Articular chondrocyte of knee joint (primary cell): ENCODE data around the gene RGP1. TPM values are rescaled to one million over a fixed set of nuclear protein-coding genes. Genes with fewer than 3 reads are reported as not detected.

Experiments used
- small RNA-seq: library from RNA; depleted of rRNA; stranded (forward); fragments of <200 nt; gene quantifications from one replicate; pipeline ENCODE3, GENCODE V24; 2012
- total RNA-seq: library from RNA; depleted of rRNA; stranded (reverse); fragments of >200 nt; gene quantifications from 2 replicates; pipeline ENCODE4 v1.2.3, GENCODE V29; 2012

Gene RGP1, protein sequence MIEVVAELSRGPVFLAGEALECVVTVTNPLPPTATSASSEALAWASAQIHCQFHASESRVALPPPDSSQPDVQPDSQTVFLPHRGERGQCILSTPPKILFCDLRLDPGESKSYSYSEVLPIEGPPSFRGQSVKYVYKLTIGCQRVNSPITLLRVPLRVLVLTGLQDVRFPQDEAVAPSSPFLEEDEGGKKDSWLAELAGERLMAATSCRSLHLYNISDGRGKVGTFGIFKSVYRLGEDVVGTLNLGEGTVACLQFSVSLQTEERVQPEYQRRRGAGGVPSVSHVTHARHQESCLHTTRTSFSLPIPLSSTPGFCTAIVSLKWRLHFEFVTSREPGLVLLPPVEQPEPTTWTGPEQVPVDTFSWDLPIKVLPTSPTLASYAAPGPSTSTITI
- total RNA-seq, result 20.2 and 22.1 TPM in 2 replicates

DNA sequence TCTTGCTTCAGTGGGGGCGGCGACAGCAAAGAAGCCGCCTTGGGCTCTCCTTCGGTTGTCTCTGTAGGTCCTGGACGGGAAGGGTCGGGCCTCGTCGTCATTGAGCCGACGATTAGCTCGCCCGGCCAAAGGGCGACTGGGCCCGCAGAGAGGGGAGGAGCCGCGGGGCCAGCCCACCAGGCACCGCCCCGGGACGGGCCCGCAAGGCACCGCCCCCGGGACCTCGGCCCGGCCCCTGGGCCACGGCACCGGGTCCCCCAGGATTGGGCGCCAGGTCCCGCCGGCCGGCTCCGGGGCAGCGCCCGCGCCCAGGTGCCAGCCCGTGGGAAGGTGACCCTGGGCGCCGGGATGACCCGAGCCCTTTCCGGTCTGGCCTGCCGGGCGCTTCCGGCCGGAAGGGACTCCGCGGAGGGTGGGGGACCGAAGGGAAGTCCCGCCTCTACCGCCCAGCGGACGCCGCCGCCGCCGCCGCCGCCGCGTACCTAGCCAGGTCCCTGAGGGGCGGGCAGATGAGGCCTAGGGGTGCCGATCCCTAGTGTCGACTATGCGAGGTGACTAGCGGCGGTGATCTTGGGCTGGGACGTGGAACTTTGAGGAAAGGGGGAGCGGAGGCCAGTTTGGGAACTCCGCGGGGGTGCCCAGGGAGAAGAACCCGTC lies at the start of gene RGP1, which contains the start of gene GBA2:
Gene RGP1 (plus strand): TSS at position 430 of the 657 bp plus-strand sequence. CDS start 469 bp downstream, outside the sequence.
Gene GBA2 (minus strand): TSS at position 371 of the 657 bp plus-strand sequence. CDS start 524 bp downstream, outside the sequence.

DNA sequence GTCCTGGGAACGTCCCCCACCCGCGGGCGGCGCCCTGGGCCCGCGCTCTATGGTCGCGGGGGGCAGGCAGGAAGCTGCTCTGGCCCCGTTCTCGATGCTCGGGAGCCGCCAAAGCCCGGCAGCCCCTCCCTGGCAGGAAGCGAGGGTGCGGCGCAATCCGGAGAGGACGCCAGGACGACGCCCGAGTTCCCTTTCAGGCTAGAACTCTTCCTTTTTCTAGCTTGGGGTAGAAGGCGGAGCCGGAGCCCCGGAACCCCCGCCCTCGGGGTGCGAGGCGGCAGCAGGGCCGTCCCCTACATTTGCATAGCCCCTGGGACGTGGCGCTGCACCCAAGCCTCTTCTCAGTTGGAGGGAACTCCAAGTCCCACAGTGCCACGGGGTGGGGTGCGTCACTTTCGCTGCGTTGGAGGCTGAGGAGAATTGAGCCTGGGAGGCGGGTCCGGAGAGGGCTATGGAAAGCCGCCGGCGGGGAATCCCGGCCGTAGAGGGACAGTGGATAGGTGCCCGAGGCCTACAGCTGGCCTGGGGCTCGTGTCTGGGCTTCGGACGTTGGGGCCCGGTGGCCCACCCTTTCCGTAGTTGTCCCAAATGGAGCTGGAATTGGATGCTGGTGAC lies 16.8 kb upstream of the RGP1 start, which contains the start of the genes CREB3 and TLN1:
Gene CREB3 (plus strand): TSS at position 482 of the 615 bp plus-strand sequence. CDS start 107 bp downstream, at position 589.
Gene TLN1 (minus strand): TSS at position 11 of the 615 bp plus-strand sequence. CDS start 6,501 bp downstream, outside the sequence.

DNA sequence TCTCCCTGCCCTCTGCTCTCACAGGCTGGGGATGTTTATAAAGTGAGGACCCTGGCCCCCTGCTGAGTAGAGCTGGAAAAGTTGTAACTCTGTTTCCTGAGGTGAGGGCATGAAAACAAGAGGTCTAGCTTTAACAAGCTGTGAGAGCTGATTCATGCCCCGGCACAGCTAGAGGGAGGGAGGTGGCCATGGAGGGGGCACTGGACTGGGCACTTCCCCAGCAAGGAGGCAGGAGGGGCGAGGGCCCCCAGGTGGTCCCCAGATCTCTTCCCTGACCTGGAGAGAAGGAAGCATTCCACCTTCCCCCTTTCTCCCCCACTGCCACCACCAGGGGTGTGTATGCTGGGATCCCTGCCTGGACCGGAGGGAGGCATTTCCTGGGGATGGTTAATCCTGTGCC lies 5.2 kb downstream of the RGP1 start, which contains the start of gene MSMP:
Gene MSMP (minus strand): TSS at position 13 of the 400 bp plus-strand sequence. CDS start 147 bp downstream, outside the sequence.

DNA sequence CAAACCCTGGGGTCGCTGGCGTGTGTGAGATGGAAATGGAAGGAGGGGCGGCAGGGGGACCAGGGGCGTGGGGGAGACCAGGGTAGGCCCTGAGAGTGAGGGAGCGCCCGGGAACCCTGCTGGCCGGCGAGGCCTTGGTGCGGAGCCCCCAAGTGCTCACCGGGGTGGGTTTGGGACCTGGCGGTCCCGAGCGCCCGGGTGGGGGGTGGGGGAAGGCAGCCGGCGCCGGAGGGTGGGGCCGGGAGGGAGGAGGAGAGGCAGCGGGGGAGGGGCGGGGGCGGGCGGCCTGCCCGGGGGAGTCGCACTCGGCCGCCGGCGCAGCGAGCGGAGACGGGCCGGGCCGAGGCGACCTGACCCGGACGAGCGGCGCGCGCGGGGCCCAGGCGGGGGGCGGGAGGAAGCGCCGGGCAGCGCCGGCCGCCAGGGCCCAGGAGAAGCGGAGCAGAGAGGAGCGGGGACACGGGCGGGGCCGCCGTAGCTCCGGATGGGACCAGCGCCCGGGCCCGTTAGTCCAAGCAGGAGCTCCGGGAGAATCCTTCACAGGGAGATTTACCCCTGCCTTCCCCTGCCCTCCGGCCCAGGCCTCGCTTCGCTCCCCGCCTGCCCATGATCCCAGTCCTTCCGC lies 42.3 kb downstream of the RGP1 start, which contains the start of gene NPR2:
Gene NPR2 (plus strand): TSS at position 295 of the 625 bp plus-strand sequence. CDS start 818 bp downstream, outside the sequence.

Small RNA genes within 50 kb of the gene (small RNA-seq; reads per million reads assigned to genes)
- 2.3 reads per million, percentile 75 among the genes with 10 or more reads in this experiment for gene MIR6853

Other genes starting within 250 kb of the RGP1 start
- gene TESK1, start 144.0 kb upstream of the RGP1 start, total RNA-seq, result 12.5 and 18.9 TPM in 2 replicates
- gene CD72, start 130.9 kb upstream of the RGP1 start, total RNA-seq, result 2.7 and 2.8 TPM in 2 replicates
- gene SIT1, start 98.4 kb upstream of the RGP1 start, total RNA-seq, result 0.39 and 0.43 TPM in 2 replicates
- 17,926 and 21,117 TPM in 2 replicates for gene RMRP, start 91.3 kb upstream of the RGP1 start, total RNA-seq
- gene CCDC107, start 91.0 kb upstream of the RGP1 start, total RNA-seq, result 9.9 and 14.6 TPM in 2 replicates
- 0.39 and 5.5 TPM in 2 replicates for gene ARHGEF39, start 84.1 kb upstream of the RGP1 start, total RNA-seq
- gene CA9, start 75.4 kb upstream of the RGP1 start, total RNA-seq, result 0.86 and 2.2 TPM in 2 replicates
- 755 and 824 TPM in 2 replicates for gene TPM2, start 59.4 kb upstream of the RGP1 start, total RNA-seq
- 275 and 305 TPM in 2 replicates for gene TLN1, start 17.1 kb upstream of the RGP1 start, total RNA-seq
- gene CREB3, start 16.6 kb upstream of the RGP1 start, total RNA-seq, result 62.1 and 68.7 TPM in 2 replicates
- 25.0 and 31.8 TPM in 2 replicates for gene GBA2, start 59 bp upstream of the RGP1 start, total RNA-seq
- 1.4 and 11.6 TPM in 2 replicates for gene MSMP, start 5.0 kb downstream of the RGP1 start, total RNA-seq
- gene NPR2, start 42.3 kb downstream of the RGP1 start, total RNA-seq, result 29.2 and 38.3 TPM in 2 replicates
- 0.52 and 1.2 TPM in 2 replicates for gene SPAG8, start 63.0 kb downstream of the RGP1 start, total RNA-seq
- 15.3 and 19.1 TPM in 2 replicates for gene HINT2, start 65.8 kb downstream of the RGP1 start, total RNA-seq
- gene FAM221B, start 79.4 kb downstream of the RGP1 start, total RNA-seq, result not detected in 2 replicates
- 4.4 and 4.5 TPM in 2 replicates for gene TMEM8B, start 79.9 kb downstream of the RGP1 start, total RNA-seq
- not detected in 2 replicates for gene OR13J1, start 121.1 kb downstream of the RGP1 start, total RNA-seq
- gene HRCT1, start 156.9 kb downstream of the RGP1 start, total RNA-seq, result 4.7 and 5.9 TPM in 2 replicates
- 0.26 and 0.54 TPM in 2 replicates for gene SPAAR, start 160.2 kb downstream of the RGP1 start, total RNA-seq
- 0.39 and 0.43 TPM in 2 replicates for gene OR2S2, start 208.9 kb downstream of the RGP1 start, total RNA-seq